ENCODE measurements around the gene RPL10.

- TF ChIP-seq, protein P1, sequence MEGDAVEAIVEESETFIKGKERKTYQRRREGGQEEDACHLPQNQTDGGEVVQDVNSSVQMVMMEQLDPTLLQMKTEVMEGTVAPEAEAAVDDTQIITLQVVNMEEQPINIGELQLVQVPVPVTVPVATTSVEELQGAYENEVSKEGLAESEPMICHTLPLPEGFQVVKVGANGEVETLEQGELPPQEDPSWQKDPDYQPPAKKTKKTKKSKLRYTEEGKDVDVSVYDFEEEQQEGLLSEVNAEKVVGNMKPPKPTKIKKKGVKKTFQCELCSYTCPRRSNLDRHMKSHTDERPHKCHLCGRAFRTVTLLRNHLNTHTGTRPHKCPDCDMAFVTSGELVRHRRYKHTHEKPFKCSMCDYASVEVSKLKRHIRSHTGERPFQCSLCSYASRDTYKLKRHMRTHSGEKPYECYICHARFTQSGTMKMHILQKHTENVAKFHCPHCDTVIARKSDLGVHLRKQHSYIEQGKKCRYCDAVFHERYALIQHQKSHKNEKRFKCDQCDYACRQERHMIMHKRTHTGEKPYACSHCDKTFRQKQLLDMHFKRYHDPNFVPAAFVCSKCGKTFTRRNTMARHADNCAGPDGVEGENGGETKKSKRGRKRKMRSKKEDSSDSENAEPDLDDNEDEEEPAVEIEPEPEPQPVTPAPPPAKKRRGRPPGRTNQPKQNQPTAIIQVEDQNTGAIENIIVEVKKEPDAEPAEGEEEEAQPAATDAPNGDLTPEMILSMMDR (IDR thresholded peaks at IDR 0.05; ENCODE audit: control extremely low read depth in 1 of 3, insufficient read depth in 1 of 3, low read depth in 1 of 3, low read length in 3 of 3): no peak
- TF ChIP-seq BRCA1 (IDR thresholded peaks at IDR 0.05; ENCODE audit: low read depth, low read length): no peak
- no peak for TF ChIP-seq GABPA (IDR thresholded peaks at IDR 0.05; ENCODE audit: borderline replicate concordance, insufficient read depth, low read length)
- TF ChIP-seq KDM4A (IDR thresholded peaks at IDR 0.05; ENCODE audit: low read depth, low read length, severe bottlenecking): no peak
- TF ChIP-seq, protein P2, sequence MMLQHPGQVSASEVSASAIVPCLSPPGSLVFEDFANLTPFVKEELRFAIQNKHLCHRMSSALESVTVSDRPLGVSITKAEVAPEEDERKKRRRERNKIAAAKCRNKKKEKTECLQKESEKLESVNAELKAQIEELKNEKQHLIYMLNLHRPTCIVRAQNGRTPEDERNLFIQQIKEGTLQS (IDR thresholded peaks at IDR 0.05; ENCODE audit: insufficient read depth, low read depth, low read length): no peak
- TF ChIP-seq CEBPB (IDR thresholded peaks at IDR 0.05; ENCODE audit: low read depth, low read length): no peak
- no peak for TF ChIP-seq EZH2 (IDR thresholded peaks at IDR 0.05; ENCODE audit: low read depth, low read length, severe bottlenecking)
- no peak for TF ChIP-seq CBX5 (IDR thresholded peaks at IDR 0.05; ENCODE audit: low read depth, low read length)
- TF ChIP-seq JUN (IDR thresholded peaks at IDR 0.05; ENCODE audit: low read depth, low read length): no peak
- TF ChIP-seq TBP (IDR thresholded peaks at IDR 0.05; ENCODE audit: low read depth, low read length): no peak
- no peak for TF ChIP-seq EP300 (IDR thresholded peaks at IDR 0.05; ENCODE audit: borderline replicate concordance in 1 of 2, low read depth in 2 of 2, low read length in 2 of 2)
- no peak for TF ChIP-seq POLR2A (IDR thresholded peaks at IDR 0.05; ENCODE audit: control extremely low read depth in 1 of 2, low read depth in 2 of 2, low read length in 2 of 2)
- no peak for TF ChIP-seq CBX8 (IDR thresholded peaks at IDR 0.05; ENCODE audit: borderline replicate concordance, low read depth, low read length)
- TF ChIP-seq TAF1 (IDR thresholded peaks at IDR 0.05; ENCODE audit: low read depth, low read length): no peak
Observed at GRCh38 chrX:154432210-154432609, 34.0 kb downstream of the RPL10 start.
